H1 (cell line): ENCODE results near the gene FOXD4L3. TPM values are rescaled to one million over a fixed set of nuclear protein-coding genes. Genes with fewer than 3 reads are reported as not detected.
"Not testable (repeated sequence)": the region's sequence is repeated elsewhere in the genome, so short reads cannot be mapped to it uniquely, and the experiment has no call there.

Experiments
- CTCF ChIA-PET: fragments of 300-600 bp; sonication (Branson Sonifier 250); formaldehyde crosslinking; loops from one replicate; lab custom pipeline; 2021; ENCODE audit not compliant: partially characterized antibody; lab: Charles Lee
- POLR2A ChIA-PET: fragments of 300-600 bp; sonication (Branson Sonifier 250); formaldehyde crosslinking; loops from one replicate; lab custom pipeline; 2021; ENCODE audit warnings: inconsistent platforms; ENCODE audit not compliant: partially characterized antibody; lab: Charles Lee
- DNase-seq, 2 experiments: peaks; one replicate each; pipeline versions ENCODE4 v3.0.0 to v3.0.0-alpha.2; 2010 to 2022; ENCODE audit warnings: low spot score in 2 of 2, low read depth in 1 of 2, mixed read lengths in 1 of 2
- FAIRE-seq: peaks from 2 replicates; lab custom pipeline; 2011; peaks lifted over from hg19 to GRCh38; lab: Jason Lieb, UNC
- H2AFZ ChIP-seq: 2 replicates; pipeline ENCODE4 v1.8.1; 2012; ENCODE audit warnings: low read length, inconsistent platforms
- H2AK5ac ChIP-seq: 2 replicates; pipeline ENCODE4 v1.6.1; 2013; ENCODE audit warnings: low read depth, low read length
- H2BK120ac ChIP-seq: replicated peaks from 2 replicates; pipeline ENCODE3; 2013; ENCODE audit warnings: low read depth, low read length, inconsistent platforms
- H2BK12ac ChIP-seq: 2 replicates; pipeline ENCODE4 v1.6.1; 2013; ENCODE audit warnings: low read depth, low read length
- H2BK15ac ChIP-seq: 2 replicates; pipeline ENCODE4 v1.6.1; 2013; ENCODE audit warnings: low read length
- H2BK20ac ChIP-seq: 2 replicates; pipeline ENCODE4 v1.6.1; 2013; ENCODE audit warnings: low read length
- H2BK5ac ChIP-seq: 2 replicates; pipeline ENCODE4 v1.6.1; 2013; ENCODE audit warnings: low read depth, low read length
- H3K14ac ChIP-seq: 2 replicates; pipeline ENCODE4 v1.6.1; 2013; ENCODE audit warnings: inconsistent platforms; ENCODE audit not compliant: insufficient read length
- H3K18ac ChIP-seq: 2 replicates; pipeline ENCODE4 v1.6.1; 2013; ENCODE audit warnings: low read length; ENCODE audit errors: extremely low read depth
- H3K23ac ChIP-seq: 2 replicates; pipeline ENCODE4 v1.6.1; 2013; ENCODE audit warnings: inconsistent platforms; ENCODE audit not compliant: insufficient read length
- H3K23me2 ChIP-seq: 2 replicates; pipeline ENCODE4 v1.6.1; 2013; ENCODE audit warnings: low read depth, low read length
- H3K27ac ChIP-seq: 2 replicates; pipeline ENCODE4 v1.6.1; 2011; ENCODE audit warnings: low read depth, low read length, inconsistent platforms
- H3K27me3 ChIP-seq, 4 experiments: replicated peaks in 1 of 4; 1 replicate in 1 of 4; 2 replicates in 3 of 4; pipeline versions ENCODE4 v1.6.1 to v1.8.1; 2011 to 2013; ENCODE audit warnings: low read length in 3 of 4, mild to moderate bottlenecking in 3 of 4, inconsistent platforms in 2 of 4, mixed read lengths in 2 of 4, moderate library complexity in 1 of 4; ENCODE audit not compliant: control insufficient read depth in 3 of 4, insufficient read depth in 3 of 4; ENCODE audit errors: extremely low read depth in 1 of 4
- H3K36me3 ChIP-seq, 4 experiments: 2 replicates each; pipeline versions ENCODE4 v1.6.1 to v1.8.1; 2011 to 2013; ENCODE audit warnings: mild to moderate bottlenecking in 4 of 4, low read length in 3 of 4, moderate library complexity in 2 of 4, control low read depth in 1 of 4, inconsistent platforms in 1 of 4; ENCODE audit not compliant: insufficient read depth in 4 of 4, control insufficient read depth in 2 of 4
- H3K4ac ChIP-seq: replicated peaks from 2 replicates; pipeline ENCODE3; 2013; ENCODE audit warnings: low read length, low read depth, mixed read lengths, inconsistent platforms; ENCODE audit not compliant: insufficient read length
- H3K4me1 ChIP-seq, 4 experiments: replicated peaks in 1 of 4; 1 replicate in 1 of 4; 2 replicates in 3 of 4; pipeline versions ENCODE4 v1.6.1 to v1.8.1; 2011 to 2013; ENCODE audit warnings: low read length in 3 of 4, inconsistent platforms in 2 of 4, mixed read lengths in 1 of 4; ENCODE audit not compliant: insufficient read depth in 4 of 4, control insufficient read depth in 3 of 4
- H3K4me2 ChIP-seq, 2 experiments: 2 replicates each; pipeline versions ENCODE4 v1.6.1 to v1.8.1; 2011 to 2013; ENCODE audit warnings: low read depth in 2 of 2, low read length in 2 of 2, control low read depth in 1 of 2, inconsistent platforms in 1 of 2, mild to moderate bottlenecking in 1 of 2; ENCODE audit not compliant: insufficient read depth in 1 of 2
- H3K4me3 ChIP-seq, 4 experiments: fragments of 200-600, 300-600 bp in 1 of 4; sonication (generic), shearing (Covaris generic), sonication (Bioruptor Twin) in 1 of 4; 2 replicates each; pipeline versions ENCODE4 v1.5.1 to v1.8.1; 2011 to 2016; ENCODE audit warnings: low read length in 4 of 4, low read depth in 3 of 4, control low read depth in 2 of 4, inconsistent platforms in 2 of 4, mild to moderate bottlenecking in 2 of 4, mixed read lengths in 1 of 4, moderate library complexity in 1 of 4; ENCODE audit not compliant: insufficient read depth in 2 of 4; ENCODE audit errors: extremely low read depth in 1 of 4
- H3K56ac ChIP-seq: replicated peaks from 2 replicates; pipeline ENCODE3; 2013; ENCODE audit warnings: low read depth, mild to moderate bottlenecking, mixed read lengths, low read length, inconsistent platforms; ENCODE audit not compliant: insufficient read length
- H3K79me1 ChIP-seq: 2 replicates; pipeline ENCODE4 v1.6.1; 2013; ENCODE audit warnings: low read depth, low read length, control low read depth
- H3K79me2 ChIP-seq, 2 experiments: 2 replicates each; pipeline versions ENCODE4 v1.6.1 to v1.8.1; 2012 to 2013; ENCODE audit warnings: low read length in 2 of 2, mild to moderate bottlenecking in 2 of 2, inconsistent platforms in 1 of 2; ENCODE audit not compliant: insufficient read depth in 2 of 2, control insufficient read depth in 1 of 2
- H3K9ac ChIP-seq, 4 experiments: replicated peaks in 1 of 4; 1 replicate in 1 of 4; 2 replicates in 3 of 4; pipeline versions ENCODE4 v1.6.1 to v1.8.1; 2011 to 2013; ENCODE audit warnings: low read depth in 3 of 4, low read length in 3 of 4, control low read depth in 2 of 4, mild to moderate bottlenecking in 2 of 4, moderate library complexity in 2 of 4, inconsistent platforms in 1 of 4; ENCODE audit errors: extremely low read depth in 1 of 4
- H3K9me3 ChIP-seq, 2 experiments: 2 replicates each; pipeline versions ENCODE4 v1.6.1 to v1.8.1; 2012 to 2013; ENCODE audit warnings: mild to moderate bottlenecking in 2 of 2, moderate library complexity in 2 of 2, control low read depth in 1 of 2, inconsistent platforms in 1 of 2, low read depth in 1 of 2, low read length in 1 of 2, mixed read lengths in 1 of 2; ENCODE audit not compliant: insufficient read depth in 2 of 2
- H4K20me1 ChIP-seq, 2 experiments: replicated peaks in 1 of 2; 2 replicates each; pipeline versions ENCODE3 to v1.8.1; 2011 to 2013; ENCODE audit warnings: inconsistent platforms in 2 of 2, low read length in 2 of 2, mild to moderate bottlenecking in 1 of 2; ENCODE audit not compliant: insufficient read depth in 2 of 2, control insufficient read depth in 1 of 2
- H4K5ac ChIP-seq: 2 replicates; pipeline ENCODE4 v1.6.1; 2013; ENCODE audit warnings: low read length, low read depth, mixed read lengths, inconsistent platforms; ENCODE audit not compliant: insufficient read length
- H4K8ac ChIP-seq: 2 replicates; pipeline ENCODE4 v1.8.0; 2013; ENCODE audit warnings: mild to moderate bottlenecking, moderate library complexity, low read length, inconsistent platforms; ENCODE audit not compliant: insufficient read depth; ENCODE audit errors: extremely low read depth
- H4K91ac ChIP-seq: replicated peaks from 2 replicates; pipeline ENCODE3; 2013; ENCODE audit warnings: low read length, mixed read lengths, inconsistent platforms; ENCODE audit not compliant: insufficient read length
- EZH2 ChIP-seq: fragments of 200-600 bp; sonication (generic); IDR thresholded peaks from 2 replicates; pipeline ENCODE4 v1.7.1; 2012; ENCODE audit warnings: low read depth, mild to moderate bottlenecking, moderate library complexity, low read length, inconsistent platforms; ENCODE audit not compliant: severe bottlenecking
- SUZ12 ChIP-seq: fragments of 200-600 bp; sonication (generic); IDR thresholded peaks from 2 replicates; pipeline ENCODE4 v1.6.1; 2012; ENCODE audit warnings: mild to moderate bottlenecking, inconsistent platforms, low read length, moderate library complexity, mixed read lengths
- WGBS, 2 experiments: shearing (Covaris generic) in 1 of 2; methylation state at CpG; one replicate each; pipeline versions ENCODE4 v1.1.6 to v1.1.7; 2013 to 2015; ENCODE audit warnings: low lambda C conversion rate in 2 of 2, mixed read lengths in 2 of 2, inconsistent platforms in 1 of 2, low coverage in 1 of 2, missing lambda C conversion rate in 1 of 2; ENCODE audit not compliant: insufficient replicate concordance in 2 of 2, insufficient coverage in 1 of 2, insufficient read length in 1 of 2; ENCODE audit errors: extremely low coverage in 1 of 2, missing lambda C conversion rate in 1 of 2; 5-methylcytosine and 5-hydroxymethylcytosine counted together
- polyA plus RNA-seq, 7 experiments: library from polyadenylated mRNA; depleted of rRNA in 3 of 7; stranded (reverse) in 5 of 7; unstranded in 2 of 7; fragments of >200 nt in 5 of 7; fragments of 200-250 nt in 2 of 7; gene quantifications; 1 replicate in 5 of 7; 2 replicates in 1 of 7; 4 replicates in 1 of 7; pipeline versions ENCODE4 v1.2.1 to v1.2.3, GENCODE V29; 2011 to 2013; ENCODE audit warnings: missing spikeins in 2 of 7, mixed read lengths in 2 of 7
- total RNA-seq: library from RNA; stranded (reverse); fragmentation: NEBNext Ultra II Directional; extraction: Animal tissue kit (Norgen Biotek cat#: 25700); gene quantifications from 2 replicates; pipeline ENCODE4 v1.2.1, GENCODE V29; 2021

The FOXD4L3 gene
- total and polyA plus RNA-seq, 2 of the 8 experiments (the other 6 are each of a cell fraction or from before 2014, with no cell fraction given): not detected

DNA sequence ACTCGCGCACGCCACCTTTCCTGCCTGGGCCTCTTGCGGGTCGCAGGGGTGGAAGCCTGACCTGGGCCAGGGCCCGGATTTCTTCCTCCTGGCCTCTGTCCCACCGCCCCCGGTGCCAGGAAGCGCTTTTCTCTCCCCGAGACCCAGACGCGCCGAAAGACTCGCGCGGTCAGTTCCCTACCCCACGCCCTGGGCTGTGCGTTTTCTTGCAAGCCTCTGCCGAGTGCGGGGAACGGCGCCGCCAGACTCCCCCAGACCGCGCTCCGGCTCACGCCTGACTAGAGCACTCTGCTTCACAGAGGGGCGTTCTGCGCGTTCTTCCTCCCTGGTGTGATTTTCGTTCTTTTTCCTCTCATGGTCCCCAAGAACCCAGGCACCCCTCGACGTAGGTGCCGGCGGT, 4.5 kb downstream of the FOXD4L3 start:
- not testable (repeated sequence) for DNase-seq, H2BK12ac ChIP-seq, H2BK5ac ChIP-seq, H3K36me3 ChIP-seq, H3K14ac ChIP-seq, H3K18ac ChIP-seq, H3K23me2 ChIP-seq, H3K56ac ChIP-seq, H2AK5ac ChIP-seq, FAIRE-seq, H3K27ac ChIP-seq
- H3K27me3 ChIP-seq: peaks cover 4 to 15% (median 7%) of the 10 kb centered on the region in 4 experiments; a peak in 6 of 7 replicates
- TF ChIP-seq EZH2: peak; percentile 30
- TF ChIP-seq SUZ12: 0 out of 2 replicates have a peak, but pooled peaks have one; percentile 4
- TF ChIP-seq, all 59 proteins: peak for 2; not testable (repeated sequence) for 57
- H2AFZ ChIP-seq, H3K23ac ChIP-seq, H3K79me1 ChIP-seq, H2BK15ac ChIP-seq, H3K4ac ChIP-seq, H3K4me1 ChIP-seq, H3K79me2 ChIP-seq, H3K9me3 ChIP-seq, H2BK20ac ChIP-seq, CTCF ChIA-PET, H4K5ac ChIP-seq, POLR2A ChIA-PET, H3K4me2 ChIP-seq, H4K20me1 ChIP-seq, H3K9ac ChIP-seq, H3K4me3 ChIP-seq, H2BK120ac ChIP-seq, H4K91ac ChIP-seq, H4K8ac ChIP-seq: not testable (repeated sequence)
- WGBS, 2 experiments: 40% methylated on average over 17 of the region's 35 CpGs; no CpG with 5 or more reads in 1 of the 2 experiments
